ENCODE data around the gene CHPT1.

Gene CHPT1

GRCh38 chr12:101767537-101767936, 70.1 kb downstream of the CHPT1 start:
- DNase-seq (no peak), ATAC-seq (ENCODE audit: insufficient read depth, low read depth) (no peak)
- no peaks in the 10 kb centered on the region for H3K27me3 ChIP-seq (ENCODE audit: insufficient read depth, low read length, poor library complexity)

GRCh38 chr12:101768781-101769180, 71.3 kb downstream of the CHPT1 start:
- peaks cover 16% of the 10 kb centered on the region for H3K4me1 ChIP-seq (ENCODE audit: insufficient read depth, low read length)
- no peak overlapping the region for H3K27ac ChIP-seq (ENCODE audit: low read length)
- H3K79me2 ChIP-seq (ENCODE audit: insufficient read depth, low read length) = no peaks in the 10 kb centered on the region
- ATAC-seq (ENCODE audit: insufficient read depth, low read depth) = no peak
- TF ChIP-seq EZH2 (IDR thresholded peaks at IDR 0.05; ENCODE audit: borderline replicate concordance, low read depth, low read length, severe bottlenecking) (no peak), CTCF (IDR thresholded peaks at IDR 0.05; ENCODE audit: borderline replicate concordance, extremely low read depth, low read length, poor library complexity, severe bottlenecking) (no peak)
- no peaks in the 10 kb centered on the region for H3K27me3 ChIP-seq (ENCODE audit: insufficient read depth, low read length, poor library complexity)
- DNase-seq = no peak
- peaks cover 3% of the 10 kb centered on the region; the same call in 1 of the 2 replicates for H4K20me1 ChIP-seq (ENCODE audit: insufficient read depth, low read length)
- H3K36me3 ChIP-seq (ENCODE audit: insufficient read depth, low read length) = peaks cover 80% of the 10 kb centered on the region
- H3K4me3 ChIP-seq (ENCODE audit: low read depth in 1 of 2, low read length in 2 of 2) = no peak overlapping the region
- H3K9me3 ChIP-seq (ENCODE audit: insufficient read depth, low read length, severe bottlenecking) = no peaks in the 10 kb centered on the region
- no peak overlapping the region for H2AFZ ChIP-seq (ENCODE audit: low read depth, low read length)
- no peak overlapping the region for H3K9ac ChIP-seq (ENCODE audit: low read depth, low read length)
- no peak overlapping the region for H3K4me2 ChIP-seq (ENCODE audit: insufficient read depth, low read length)

More at GRCh38 chr12:101767537-101767936, 70.1 kb downstream of the CHPT1 start:
- H4K20me1 ChIP-seq (ENCODE audit: insufficient read depth, low read length) = no peaks in the 10 kb centered on the region
- H3K4me2 ChIP-seq (ENCODE audit: insufficient read depth, low read length) = no peak overlapping the region
- no peak overlapping the region for H3K4me3 ChIP-seq (ENCODE audit: low read depth in 1 of 2, low read length in 2 of 2)
- H3K36me3 ChIP-seq (ENCODE audit: insufficient read depth, low read length) = peaks cover 83% of the 10 kb centered on the region
- H3K9me3 ChIP-seq (ENCODE audit: insufficient read depth, low read length, severe bottlenecking) = no peaks in the 10 kb centered on the region
- peaks cover 5% of the 10 kb centered on the region; the same call in 1 of the 2 replicates for H3K4me1 ChIP-seq (ENCODE audit: insufficient read depth, low read length)
- no peak overlapping the region for H3K27ac ChIP-seq (ENCODE audit: low read length)
- no peaks in the 10 kb centered on the region for H3K79me2 ChIP-seq (ENCODE audit: insufficient read depth, low read length)
- no peak overlapping the region for H2AFZ ChIP-seq (ENCODE audit: low read depth, low read length)
- TF ChIP-seq EZH2 (IDR thresholded peaks at IDR 0.05; ENCODE audit: borderline replicate concordance, low read depth, low read length, severe bottlenecking) (no peak), CTCF (IDR thresholded peaks at IDR 0.05; ENCODE audit: borderline replicate concordance, extremely low read depth, low read length, poor library complexity, severe bottlenecking) (no peak)
- H3K9ac ChIP-seq (ENCODE audit: low read depth, low read length) = no peak overlapping the region

- Histone ChIP-seq H3K4me1 (ENCODE audit: insufficient read depth, low read length) (peaks cover 27% of the 10 kb centered on the region), H3K27me3 (ENCODE audit: insufficient read depth, low read length, poor library complexity) (no peaks in the 10 kb centered on the region), H3K27ac (ENCODE audit: low read length) (no peak overlapping the region), H3K9ac (ENCODE audit: low read depth, low read length) (no peak overlapping the region), H3K4me2 (ENCODE audit: insufficient read depth, low read length) (no peak overlapping the region), H4K20me1 (ENCODE audit: insufficient read depth, low read length) (peaks cover 3% of the 10 kb centered on the region; the same call in 1 of the 2 replicates), H3K9me3 (ENCODE audit: insufficient read depth, low read length, severe bottlenecking) (no peaks in the 10 kb centered on the region), H3K79me2 (ENCODE audit: insufficient read depth, low read length) (no peaks in the 10 kb centered on the region), H3K4me3 (ENCODE audit: low read depth in 1 of 2, low read length in 2 of 2) (no peak overlapping the region), H3K36me3 (ENCODE audit: insufficient read depth, low read length) (peaks cover 72% of the 10 kb centered on the region), H2AFZ (ENCODE audit: low read depth, low read length) (no peak overlapping the region)
- no peak for TF ChIP-seq CTCF (IDR thresholded peaks at IDR 0.05; ENCODE audit: borderline replicate concordance, extremely low read depth, low read length, poor library complexity, severe bottlenecking)
- TF ChIP-seq EZH2 (IDR thresholded peaks at IDR 0.05; ENCODE audit: borderline replicate concordance, low read depth, low read length, severe bottlenecking) = no peak
- ATAC-seq (ENCODE audit: insufficient read depth, low read depth) = no peak
- no peak for DNase-seq
These were observed 72.4 kb downstream of the CHPT1 start for GRCh38 chr12:101769865-101770264.

Measured in DND-41 (cell line).